GM21381 (cell line): ENCODE results near the gene FAN1.
A peak's percentile ranks its signal among the peaks of the same experiment; 100 is the strongest.
"Not testable (repeated sequence)": the region's sequence is repeated elsewhere in the genome, so short reads cannot be mapped to it uniquely, and the experiment has no call there.

ENCODE experiments used
- ATAC-seq: cut with Tn5 transposase; IDR thresholded peaks from one replicate; pipeline ENCODE4 v1.9.1; 2021; ENCODE audit warnings: mild to moderate bottlenecking, moderate library complexity; ENCODE audit not compliant: unreplicated experiment

The FAN1 gene

DNA sequence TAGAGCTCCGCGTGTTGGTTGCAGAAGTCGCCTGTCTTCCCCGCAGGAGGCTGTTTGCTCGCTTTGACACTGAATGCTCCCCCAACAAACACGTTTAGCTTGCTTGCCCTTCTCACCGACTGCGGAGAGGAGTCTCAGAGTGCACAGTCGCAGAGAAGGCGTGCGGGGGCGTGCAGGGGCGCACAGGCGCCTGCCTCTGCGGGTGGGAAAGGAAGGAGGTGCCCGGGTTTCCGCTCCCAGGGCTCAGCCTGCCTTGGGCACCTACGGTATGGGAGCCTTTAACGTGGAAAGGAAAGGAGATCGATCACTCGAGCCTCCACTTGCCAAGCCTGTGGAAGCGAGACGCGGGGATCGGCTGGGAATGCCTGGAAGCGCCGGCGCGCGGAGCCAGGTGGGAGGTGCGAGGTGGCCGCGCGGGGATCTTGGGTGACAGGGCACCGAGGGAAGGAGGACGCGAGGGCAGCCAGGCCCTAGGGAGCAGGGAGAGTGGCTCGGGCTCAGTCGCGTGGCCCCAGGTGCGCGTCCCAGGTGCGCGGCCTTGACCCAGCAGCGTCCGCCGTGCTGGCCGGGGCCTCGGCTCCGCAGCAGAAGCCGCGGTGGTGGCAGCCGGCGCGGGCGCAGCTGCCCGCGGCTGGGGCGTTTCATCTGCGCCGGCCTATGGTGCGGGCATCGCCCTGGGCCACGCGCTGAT is at the start of gene FAN1:
Gene FAN1 (plus strand): TSS at position 419 of the 691 bp plus-strand sequence. CDS start 749 bp downstream, outside the sequence.
- ATAC-seq, result peak; percentile 90

DNA sequence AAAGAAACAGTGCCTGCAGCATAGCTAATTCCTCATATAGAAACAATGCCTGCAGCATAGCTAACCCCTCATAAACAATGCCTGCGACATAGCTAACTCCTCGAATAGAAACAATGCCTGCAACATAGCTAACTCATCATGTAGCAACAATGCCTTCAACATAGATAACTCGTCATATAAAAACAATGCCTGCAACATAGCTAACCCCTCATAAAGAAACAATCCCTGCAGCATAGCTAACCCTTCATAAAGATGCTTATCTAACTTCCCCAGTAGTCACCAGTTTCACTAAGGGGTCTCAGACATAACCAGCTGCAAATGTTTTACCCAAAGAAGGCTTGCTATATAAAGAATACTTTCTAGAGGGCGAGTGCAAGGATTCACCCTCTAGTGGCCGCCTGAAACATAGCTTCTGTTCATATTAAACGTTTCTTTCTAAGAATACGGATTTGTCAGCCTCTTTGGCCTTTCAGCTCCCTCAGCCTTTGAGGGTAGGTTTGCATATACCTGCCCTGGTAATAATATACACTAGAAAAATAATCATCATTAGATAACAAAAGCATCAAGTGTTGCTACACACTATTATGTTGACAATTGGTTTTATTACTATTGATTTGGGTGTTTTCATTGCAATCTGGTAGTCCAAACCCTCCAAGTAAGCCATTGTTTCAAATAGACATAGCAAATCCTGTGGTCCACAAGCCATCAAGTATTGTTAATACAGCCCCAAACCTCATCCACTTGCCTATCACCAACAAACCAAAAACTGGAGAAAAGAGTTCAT is 44.4 kb upstream of the FAN1 start:
- ATAC-seq, result no peak

DNA sequence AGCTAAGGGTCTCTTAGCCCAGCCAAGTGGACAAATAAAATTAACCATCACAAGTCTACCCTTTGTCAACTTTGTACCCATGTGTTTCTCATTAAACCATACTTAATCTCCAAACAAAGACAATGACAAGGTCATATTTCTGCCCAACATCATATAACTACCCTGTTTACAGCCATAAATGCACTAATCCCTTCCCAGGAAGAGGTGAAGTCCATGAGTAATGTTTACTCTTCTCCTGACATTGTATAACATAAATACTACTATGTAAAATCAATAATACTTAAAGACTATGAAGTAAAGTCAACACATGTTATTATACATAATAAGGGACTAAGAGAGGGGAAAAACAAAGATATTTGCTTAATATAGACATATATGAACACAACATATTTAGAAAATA is 38.5 kb upstream of the FAN1 start:
- no peak for ATAC-seq

DNA sequence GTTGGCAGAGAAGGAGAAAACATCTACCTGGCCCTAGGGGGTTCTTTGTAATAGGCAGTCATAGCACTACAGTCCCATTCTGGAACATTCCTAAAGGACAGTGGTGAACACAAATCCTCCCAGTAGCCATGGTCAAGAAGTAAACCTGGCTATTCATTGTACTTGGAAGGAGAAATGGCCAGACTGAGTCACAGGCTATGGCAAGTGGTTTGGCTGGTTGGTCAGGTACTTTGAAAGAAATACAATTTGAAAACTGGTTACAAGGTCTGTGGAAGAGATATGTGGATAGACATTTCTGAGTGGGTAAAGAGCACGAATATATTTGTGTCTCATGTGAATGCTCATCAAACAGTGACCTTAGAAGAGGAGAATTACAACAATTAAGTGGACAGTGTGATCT is 33.0 kb upstream of the FAN1 start:
- ATAC-seq, result no peak

DNA sequence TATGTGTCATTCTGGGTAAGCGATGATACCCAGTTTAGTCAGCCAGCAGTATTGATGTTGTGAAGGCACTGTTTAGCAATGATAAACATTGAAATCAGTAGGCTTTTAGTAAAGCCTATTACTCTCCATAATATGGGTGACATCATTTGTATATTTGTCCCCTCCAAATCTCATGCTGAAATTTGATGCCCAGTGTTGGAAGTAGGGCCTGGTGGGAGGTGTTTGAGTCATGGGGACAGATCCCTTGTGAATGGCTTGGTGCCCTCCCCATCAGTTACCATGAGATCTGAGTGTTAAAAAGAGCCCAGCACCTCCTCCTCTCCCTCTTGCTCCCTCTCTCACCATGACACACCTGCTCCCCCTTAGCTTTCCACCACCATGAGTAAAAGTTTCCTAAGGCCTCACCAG is 31.4 kb upstream of the FAN1 start:
- ATAC-seq, result no peak

GRCh38 chr15:30877070-30877469 is 26.6 kb upstream of the FAN1 start:
- ATAC-seq, result no peak

DNA sequence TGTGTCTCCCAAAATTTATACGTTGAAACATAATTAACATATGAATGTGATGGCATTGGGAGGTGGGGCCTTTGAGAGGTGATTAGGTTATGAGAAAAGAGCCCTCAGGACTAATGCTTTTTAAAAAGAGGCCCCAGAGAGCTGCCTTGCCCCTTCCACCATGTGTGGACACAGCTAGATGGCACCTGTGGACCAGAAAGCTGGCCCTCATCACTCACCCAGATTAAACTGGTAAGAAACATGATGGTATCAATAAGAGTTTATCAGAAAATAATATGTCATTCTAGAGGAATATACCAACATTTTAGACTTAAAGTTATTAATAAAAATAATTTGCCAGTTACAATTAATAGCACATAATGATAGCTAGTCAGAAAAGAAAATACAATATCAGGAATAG is 25.2 kb upstream of the FAN1 start:
- no peak for ATAC-seq

- no peak for ATAC-seq
Observed at GRCh38 chr15:30882849-30883433, 20.8 kb upstream of the FAN1 start.

DNA sequence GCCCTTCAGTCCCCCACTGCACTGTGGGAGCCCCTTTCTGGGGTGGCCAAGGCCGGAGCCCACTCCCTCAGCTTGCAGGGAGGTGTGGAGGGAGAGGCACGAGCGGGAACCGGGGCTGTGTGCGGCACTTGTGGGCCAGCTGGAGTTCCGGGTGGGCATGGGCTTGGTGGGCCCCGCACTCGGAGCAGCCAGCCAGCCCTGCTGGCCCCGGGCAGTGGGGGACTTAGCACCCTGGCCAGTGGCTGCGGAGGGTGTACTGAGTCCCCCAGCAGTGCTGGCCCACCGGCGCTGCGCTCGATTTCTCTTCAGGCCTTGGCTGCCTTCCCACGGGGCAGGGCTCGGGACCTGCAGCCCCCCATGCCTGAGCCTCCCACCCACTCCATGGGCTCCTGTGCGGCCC is 20.0 kb upstream of the FAN1 start:
- not testable (repeated sequence) for ATAC-seq

DNA sequence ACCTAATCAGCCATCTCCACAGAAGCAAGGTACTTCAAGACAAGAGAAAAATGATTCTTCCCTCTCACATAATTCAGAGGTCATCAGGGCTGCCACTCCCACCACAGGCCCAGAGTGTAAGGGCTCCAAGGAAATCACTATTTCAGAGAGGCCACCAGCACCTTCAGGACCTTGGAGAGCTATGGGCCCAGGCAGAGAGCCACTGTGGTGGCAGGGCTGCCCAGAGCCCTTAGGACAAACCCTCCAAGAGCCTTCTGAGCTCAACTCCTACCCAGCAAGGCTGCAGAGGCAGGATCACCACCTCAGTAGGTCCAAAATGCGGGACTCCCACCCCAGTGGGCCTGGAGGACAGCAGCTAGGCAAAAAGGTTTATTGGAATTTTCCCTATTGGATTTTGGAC is 17.9 kb upstream of the FAN1 start:
- no peak for ATAC-seq

GRCh38 chr15:30889196-30889595 is 14.5 kb upstream of the FAN1 start:
- no peak for ATAC-seq

DNA sequence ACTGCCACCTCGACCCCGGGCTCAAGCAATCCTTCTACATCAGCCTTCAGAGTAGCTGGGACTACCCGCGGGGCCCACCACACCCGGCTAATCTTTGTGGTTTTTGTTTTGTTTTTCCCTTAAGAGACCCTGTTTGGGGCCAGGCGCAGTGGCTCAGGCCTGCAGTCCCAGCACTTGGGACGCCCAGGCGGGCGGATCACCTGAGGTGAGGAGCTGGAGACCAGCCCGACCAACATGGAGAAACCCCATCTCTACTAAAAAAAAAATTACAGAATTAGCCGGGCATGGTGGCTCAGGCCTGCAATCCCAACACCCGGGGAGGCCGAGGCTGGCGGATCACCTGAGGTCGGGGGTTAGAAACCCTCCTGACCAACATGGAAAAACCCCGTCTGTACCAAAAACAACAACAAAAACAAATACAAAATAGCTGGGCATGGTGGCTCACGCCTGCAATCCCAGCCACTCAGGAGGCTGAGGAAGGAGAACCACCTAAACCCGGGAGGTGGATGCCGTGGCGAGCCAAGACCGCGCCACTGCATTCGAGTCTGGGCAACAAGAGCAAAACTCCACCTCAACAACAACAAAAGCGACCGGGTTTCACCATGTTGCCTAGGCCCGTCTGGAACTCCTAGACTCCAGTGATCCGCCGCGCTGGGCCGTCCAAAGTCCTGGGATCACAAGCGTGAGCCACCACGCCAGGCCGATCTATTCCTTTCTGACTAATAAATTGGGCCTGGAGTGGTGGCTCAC is 8.1 kb upstream of the FAN1 start:
- ATAC-seq, result no peak

GRCh38 chr15:30896211-30896606 is 7.5 kb upstream of the FAN1 start:
- no peak for ATAC-seq

GRCh38 chr15:30901889-30902288 is 1.8 kb upstream of the FAN1 start:
- ATAC-seq, result no peak

DNA sequence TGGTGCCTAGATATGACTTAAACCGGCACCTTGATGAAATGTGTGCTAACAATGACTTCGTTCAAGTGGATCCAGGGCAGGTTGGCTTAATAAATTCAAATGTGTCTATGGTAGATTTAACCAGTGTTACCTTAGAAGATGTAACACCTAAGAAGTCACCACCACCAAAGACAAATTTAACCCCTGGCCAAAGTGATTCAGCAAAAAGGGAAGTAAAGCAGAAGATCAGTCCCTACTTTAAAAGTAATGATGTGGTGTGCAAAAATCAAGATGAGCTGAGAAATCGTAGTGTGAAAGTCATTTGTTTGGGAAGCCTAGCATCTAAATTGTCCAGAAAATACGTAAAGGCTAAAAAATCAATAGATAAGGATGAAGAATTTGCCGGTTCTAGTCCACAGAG is 1.1 kb downstream of the FAN1 start:
- ATAC-seq, result no peak

GRCh38 chr15:30905821-30906220 is 2.1 kb downstream of the FAN1 start:
- no peak for ATAC-seq

DNA sequence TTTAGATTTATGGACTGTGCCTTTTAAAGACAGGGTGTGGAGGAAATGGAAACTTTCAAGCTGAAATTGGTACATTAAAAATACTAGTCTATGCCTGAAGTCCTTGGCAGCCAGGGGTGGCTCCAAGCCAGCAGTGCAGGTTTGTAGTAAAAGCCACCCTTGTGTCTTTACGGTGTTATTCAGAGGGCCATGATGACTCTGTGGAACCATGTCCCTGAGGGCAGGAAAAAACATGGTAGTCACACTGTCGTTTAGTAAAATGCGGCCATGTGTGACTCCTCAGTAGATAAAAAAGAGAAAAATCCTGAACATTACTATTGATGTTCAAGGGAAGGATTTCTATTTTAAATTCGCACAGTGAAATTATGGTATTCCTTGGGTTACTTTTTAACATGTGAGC is 2.7 kb downstream of the FAN1 start:
- no peak for ATAC-seq

- ATAC-seq, result no peak
Observed at GRCh38 chr15:30913761-30914160, 10.0 kb downstream of the FAN1 start.

- ATAC-seq, result no peak
Observed at GRCh38 chr15:30917013-30917412, 13.3 kb downstream of the FAN1 start.

DNA sequence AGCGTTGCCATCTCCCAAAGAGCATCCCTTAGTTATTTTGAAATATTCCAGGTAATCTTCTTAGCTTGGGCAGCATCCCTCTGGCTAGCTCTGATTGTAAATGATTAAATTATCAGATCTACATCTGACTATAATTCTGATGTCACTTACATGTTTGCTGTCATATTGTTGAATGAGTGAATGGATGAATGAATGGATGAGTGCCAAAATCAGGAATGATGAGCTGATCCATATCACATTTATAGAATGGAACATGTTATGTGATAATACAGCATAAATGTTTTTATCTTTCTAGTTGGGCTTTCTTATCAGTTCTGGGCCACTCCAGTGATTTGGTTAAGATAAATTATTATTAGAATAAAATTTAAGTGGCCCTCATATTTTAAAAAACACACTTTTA is 14.0 kb downstream of the FAN1 start:
- ATAC-seq, result no peak

DNA sequence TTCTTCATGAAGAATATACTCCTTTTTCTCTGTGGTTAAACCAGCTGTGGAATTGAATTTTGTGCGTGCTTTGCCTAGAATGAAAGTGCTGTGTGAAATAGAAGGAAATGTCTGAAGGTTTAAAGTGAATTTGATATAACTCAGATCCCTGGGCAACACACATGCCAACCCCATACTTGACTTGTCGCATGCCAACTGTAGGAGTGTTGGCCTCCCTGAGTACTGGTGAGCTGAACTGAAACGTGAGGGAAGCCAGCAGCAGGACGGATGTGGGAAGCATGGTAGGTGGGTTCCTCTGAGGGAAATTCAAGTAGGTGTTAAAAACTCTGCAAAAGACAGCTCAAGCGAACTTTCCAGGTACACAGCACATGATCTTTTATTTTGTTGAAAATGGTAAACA is 14.7 kb downstream of the FAN1 start:
- no peak for ATAC-seq
